NCI-H345 (cell line): ENCODE results near the gene PRRT1B.
A peak's percentile ranks its signal among the peaks of the same experiment; 100 is the strongest.
"Not testable (repeated sequence)": the region's sequence is repeated elsewhere in the genome, so short reads cannot be mapped to it uniquely, and the experiment has no call there.

ENCODE experiments used
- DNase-seq: peaks from one replicate; lab custom pipeline; 2025; lab: John Stamatoyannopoulos, UW

The PRRT1B gene

GRCh38 chr9:131522257-131523085 is 22.9 kb upstream of the PRRT1B start:
- no peak for DNase-seq

GRCh38 chr9:131523086-131523388 is 22.3 kb upstream of the PRRT1B start:
- no peak for DNase-seq

DNA sequence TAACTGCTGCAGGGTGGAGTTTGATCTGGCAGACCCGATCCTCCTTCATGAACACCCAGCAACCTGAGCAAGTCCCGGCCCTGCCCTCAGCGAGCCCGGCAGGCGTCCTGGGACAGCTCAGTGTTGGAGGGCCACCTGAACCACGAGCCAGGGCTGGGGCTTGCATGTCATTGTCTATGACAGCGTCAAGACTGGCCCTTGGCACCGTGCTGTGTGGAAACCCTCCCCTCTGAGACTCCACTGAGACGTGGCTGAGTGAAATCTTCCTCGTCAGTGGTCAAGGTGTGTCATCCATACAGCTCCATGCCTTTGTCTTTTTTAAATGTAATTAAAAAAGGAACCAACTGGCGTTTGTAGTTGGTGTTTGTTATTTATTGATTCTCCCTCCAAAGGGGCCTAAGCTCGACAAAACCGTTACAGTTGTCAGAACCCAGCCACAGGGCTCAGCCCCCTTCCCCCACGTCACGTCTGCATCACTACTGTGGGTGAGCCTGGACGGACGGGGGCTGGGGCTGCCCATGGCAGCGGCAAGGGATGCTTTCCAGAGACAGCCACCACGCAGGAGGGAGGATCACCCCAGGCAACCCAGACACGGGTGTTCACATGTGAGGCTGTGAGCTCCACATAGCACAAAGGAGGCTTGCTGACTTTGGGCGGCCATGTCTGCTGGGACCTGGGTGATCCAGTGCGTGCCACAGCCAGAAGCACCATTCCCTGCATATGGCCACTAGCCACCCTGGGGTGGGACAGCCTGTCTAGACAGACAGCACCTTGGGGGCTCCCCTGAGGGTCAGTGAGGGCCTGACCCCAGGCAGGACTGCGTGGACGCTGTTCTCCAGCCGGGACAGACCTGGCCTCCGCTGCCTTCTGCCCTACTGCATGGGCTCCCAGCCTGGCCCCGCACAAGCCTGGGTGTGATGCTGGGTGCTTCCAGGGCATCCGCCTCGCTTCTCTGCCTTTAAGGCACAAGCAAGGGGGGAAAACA is 21.6 kb upstream of the PRRT1B start:
- no peak for DNase-seq

DNA sequence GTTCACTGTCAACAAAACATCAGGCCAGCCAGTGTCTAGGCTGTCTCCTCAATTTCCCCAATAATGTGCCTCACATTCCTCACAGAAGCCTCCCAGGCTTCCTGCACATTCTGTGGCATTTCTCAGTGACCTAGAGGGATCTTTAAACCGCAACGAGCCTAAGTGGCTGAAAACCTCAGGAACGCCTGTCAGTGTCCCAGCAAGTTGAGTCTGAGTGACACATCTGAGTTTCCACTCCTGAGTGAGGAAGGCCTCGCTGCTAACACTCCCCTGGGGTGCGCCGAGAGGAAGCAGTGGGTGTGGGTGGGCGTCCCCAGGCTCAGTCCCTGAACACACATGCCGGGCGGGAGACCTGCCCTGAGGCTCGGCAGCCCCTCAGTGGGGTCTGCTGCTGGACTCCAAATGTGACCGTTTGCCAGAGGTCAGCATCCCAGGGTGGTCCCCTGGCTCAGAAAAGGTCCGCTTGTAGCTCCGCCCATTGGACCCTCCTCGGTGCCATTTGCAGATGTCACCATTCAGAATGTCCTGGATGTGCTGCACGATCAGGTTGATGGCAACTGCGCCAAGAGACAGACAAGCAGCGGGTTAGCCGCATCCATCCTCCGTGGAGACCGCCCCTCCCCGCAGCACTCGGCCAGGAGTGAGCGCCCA is 20.5 kb upstream of the PRRT1B start:
- DNase-seq = no peak

GRCh38 chr9:131525643-131526565 is 19.4 kb upstream of the PRRT1B start:
- no peak for DNase-seq

DNA sequence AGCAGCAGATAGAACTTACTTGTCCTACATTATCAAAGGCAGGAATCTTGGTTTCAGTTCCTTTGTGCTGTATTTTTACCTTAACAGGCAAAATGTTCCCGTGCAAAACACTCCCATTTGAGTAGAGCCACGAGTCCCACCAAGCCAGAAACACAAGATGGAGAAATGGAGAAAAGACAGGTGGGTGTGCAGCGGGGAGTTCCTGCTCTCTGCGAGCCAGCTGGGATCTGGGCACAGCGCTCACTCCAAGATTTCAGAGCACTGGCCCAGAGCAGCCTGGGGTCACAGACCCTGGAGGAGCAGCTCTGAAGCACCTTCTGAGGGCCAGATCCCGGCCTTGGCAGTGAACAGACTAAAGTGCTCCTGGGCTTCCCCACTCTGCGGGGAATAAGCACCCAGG is 17.1 kb upstream of the PRRT1B start:
- DNase-seq = no peak

GRCh38 chr9:131528886-131529505 is 16.3 kb upstream of the PRRT1B start:
- no peak for DNase-seq

DNA sequence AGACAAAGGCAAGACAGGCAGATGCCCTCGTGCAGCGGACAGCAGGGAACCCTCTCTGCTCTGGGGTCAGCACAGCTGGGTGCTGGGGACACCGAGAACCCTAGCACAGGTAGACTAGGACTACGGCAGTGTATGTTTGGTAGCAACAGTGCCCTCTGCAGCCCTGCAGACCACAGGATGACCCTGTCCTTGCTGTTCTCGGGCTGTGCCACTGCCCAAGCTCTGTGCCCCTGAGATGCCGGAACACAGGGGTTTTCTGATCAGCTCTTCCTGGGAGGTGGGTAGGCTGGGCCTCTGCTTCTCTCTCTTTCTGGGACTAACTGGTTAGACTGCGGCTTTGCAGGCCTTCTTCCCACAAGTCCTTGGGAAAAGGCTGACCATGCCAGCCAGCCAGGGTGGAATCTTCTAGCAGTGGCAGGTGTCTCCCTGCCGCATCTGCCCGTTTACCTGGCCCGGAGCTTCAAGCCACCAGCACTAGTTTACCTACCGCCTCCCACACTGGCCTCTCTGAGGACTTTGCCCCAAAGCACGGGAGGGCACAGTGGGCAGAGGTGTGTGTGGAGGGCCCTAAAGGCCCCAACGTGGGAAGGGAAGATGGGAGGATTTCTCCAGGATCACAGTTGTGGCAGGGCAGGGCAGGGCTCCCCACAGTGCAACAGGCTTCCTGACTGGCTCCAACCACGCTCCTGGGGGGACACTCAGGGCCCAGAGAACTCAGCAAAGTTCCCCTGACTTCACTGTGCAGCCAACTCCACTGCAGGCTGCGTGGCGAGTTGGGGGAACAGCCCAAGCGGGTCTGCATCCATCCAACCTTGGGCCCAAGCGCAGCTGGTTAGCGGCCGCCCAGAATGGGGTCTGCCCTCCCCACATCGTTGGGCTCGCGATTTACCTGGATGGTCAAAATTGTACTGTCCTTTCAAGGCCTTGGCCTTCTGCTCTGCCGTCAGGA is 15.5 kb upstream of the PRRT1B start:
- DNase-seq = no peak

GRCh38 chr9:131530546-131530919 is 14.8 kb upstream of the PRRT1B start:
- DNase-seq = peak; percentile 11

DNA sequence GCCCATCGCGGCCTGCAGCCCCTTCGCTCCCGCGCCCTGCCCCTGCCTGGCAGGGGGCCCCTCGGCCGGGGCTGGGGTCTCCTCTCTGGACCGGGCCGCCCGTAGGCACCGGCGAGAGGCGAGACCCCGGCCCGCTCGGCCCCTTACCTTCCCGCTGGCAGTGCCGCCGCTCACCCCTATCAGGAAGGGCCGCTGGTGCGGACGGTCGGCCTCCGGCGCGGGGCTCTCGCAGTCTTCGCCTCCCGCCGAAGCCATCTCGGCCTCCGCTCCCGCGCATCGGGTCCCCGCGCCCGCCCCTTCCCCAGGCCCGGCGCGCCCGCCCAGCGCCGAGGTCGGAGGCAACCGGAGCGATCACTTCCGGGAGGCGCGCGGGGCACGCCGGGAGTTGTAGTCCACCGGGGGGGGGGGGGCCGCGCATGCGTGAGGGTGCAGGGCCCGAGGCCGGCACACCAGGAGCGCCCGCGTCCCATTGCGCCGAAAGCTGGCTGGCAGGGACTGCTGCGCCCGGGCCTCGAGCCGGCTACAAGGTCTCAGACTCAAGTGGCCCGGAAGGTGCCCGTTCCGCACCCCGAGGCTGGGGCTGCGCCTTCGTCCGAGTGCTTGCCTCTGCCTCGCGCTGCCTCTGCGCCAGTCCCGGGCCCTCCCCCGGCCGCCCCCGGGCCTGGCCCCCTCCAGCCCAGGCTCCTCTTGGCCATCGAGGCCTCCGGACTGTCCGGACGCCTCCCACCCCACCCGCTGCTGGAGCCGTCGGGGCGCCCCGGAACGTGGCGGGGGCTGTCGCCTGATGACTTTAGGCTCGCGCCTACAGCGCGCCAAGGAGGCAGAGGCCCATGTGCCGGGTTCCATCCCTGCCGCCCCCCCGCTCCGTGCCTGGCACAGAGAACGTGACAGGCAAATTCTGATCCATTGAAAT is 14.1 kb upstream of the PRRT1B start, which contains the start of gene UCK1:
TSS of gene UCK1 (minus strand) at position 344 of the 913 bp plus-strand sequence. CDS start at position 255, 89 bp downstream.
- peak; percentile 90 for DNase-seq

DNA sequence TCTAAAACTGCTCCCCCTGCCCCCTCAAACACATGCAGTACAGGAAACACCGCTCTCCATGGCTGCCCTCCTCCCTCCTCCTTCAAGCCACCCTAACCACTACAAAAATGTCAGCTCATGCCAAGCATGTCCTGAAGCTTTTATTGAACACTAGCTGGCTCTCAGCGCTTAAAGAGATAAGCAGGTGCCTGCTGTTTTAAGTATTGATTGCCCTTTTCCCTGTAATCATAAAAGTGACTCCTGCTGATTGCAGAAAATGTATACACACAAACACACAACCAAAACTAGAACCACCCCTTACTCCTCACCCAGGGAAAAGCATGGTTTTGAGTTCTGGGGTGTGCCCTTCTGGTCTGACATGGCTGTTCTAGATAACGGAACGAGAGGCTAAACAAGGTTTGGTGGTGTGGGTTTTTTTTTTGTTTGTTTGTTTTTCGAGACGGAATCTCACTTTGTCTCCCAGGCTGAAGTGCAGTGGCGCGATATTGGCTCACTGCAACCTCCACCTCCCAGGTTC is 10.5 kb upstream of the PRRT1B start:
- DNase-seq = peak; percentile 83

- DNase-seq = no peak
These were observed 7.4 kb upstream of the PRRT1B start for GRCh38 chr9:131537946-131538345.

DNA sequence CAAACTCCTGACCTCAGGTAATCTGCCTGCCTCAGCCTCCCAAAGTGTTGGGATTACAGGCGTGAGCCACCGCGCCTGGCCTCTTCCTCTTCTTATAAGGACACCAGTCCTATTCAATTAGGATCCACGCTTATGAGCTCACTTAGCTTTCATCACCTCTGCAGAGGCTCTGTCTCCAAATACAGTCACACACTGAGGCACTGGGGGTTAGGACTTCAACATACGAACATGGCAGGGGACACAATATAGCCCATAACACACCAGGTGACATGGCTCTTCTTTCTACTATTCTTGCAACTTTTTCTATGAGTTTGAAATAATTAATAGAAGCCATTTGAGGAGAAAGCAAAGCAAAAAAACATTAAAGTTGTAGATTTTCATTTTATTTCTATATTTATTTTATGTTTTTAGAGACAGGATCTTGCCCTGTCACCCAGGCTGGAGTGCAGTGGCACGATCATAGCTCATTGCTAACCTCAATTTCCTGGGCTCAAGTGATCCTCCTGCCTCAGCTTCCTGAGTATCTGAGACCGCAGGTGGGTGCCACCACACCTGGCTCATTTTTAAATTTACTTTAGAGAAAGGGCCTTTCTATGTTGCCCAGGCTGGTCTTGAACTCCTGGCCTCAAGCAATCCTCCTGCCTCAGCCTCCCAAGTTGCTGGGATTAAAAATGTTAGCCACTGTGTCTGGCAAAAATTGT is 6.0 kb upstream of the PRRT1B start:
- DNase-seq = no peak

DNA sequence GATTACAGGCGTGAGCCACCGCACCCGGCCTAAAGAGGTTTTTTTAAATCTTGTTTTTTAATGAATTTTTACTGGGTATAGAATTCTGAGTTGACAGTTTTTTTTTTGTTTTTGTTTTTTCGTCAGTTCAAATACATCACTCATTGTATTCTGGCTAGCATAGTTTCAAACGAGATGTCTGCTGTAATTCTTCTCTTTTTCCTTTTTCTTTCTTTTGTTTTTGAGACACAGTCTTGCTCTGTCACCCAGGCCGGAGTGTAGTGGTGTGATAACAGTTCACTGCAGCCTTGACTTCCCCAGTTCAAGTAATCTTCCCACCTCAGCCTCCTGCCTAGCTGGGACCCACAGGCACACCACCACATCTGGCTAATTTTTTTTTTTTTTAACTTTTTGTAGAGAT is 2.2 kb upstream of the PRRT1B start:
- no peak for DNase-seq

DNA sequence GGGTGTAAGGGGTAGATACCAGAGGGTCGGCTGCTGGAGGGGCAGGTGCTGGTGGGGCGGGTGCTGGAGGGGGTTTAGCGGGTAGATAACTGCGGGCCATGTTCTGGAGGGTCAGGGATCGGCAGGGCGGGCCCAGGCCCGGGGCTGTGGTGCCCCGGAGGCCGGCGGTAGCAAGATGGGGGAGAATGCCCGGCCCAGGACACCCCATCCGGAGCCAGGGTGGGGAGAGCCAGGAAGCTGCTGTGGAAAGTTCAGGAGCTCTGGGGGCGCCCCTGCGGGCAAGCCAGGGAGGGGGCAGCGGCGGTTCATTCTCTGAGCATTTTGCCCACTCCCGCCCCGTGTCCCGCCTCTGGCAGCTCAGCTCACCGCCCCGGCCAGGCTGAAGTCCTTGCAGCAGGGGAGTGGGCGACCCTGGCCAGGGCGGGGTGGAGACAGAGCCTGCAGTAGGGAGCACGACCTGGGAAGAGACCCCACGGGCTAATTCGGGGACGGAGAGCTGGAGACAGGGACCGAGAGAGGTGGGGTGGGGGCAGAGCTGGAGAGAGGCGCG is 538 bp downstream of the PRRT1B start:
- DNase-seq = no peak

DNA sequence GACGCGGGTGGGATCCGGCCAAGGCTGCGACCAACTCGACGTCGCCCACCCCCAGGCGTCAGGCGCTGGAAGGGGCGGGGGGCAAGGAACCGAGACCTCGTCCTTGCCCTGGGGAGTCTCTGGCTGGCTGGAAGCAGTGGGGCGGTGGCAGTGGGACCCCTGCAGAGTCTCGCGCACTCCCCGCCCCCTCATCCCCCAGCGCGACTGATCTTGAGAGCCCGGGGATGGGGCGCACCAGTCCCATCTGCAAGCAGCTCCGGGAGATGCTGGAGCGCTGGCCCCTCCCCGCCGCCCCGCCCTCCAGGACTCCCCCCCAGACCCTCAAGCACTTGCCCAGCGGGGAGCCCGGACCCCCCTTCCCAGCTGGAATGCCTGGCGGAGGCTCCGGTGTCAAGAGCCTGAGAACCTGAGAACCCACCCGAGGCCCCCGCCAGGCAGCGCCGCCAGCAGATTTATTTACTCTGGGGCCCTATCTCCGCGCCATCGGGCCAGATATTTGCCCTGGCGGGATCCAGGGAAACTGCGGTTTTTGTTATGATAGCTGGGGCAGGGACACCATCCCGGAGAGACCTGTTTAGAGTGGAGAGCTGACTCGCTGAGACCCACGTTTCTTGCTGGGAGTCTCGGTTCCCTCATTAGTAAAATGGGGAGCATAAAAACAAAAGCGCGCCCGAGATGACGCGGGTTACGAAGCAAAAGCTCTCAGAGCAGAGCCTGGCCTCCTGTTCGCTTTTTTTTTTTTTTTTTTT is 1.2 kb downstream of the PRRT1B start:
- DNase-seq = peak; percentile 21

GRCh38 chr9:131549186-131549585 is 3.9 kb downstream of the PRRT1B start:
- not testable (repeated sequence) for DNase-seq
